Measurements from ENCODE around the gene LRRC75A.

LRRC75A gene

GRCh38 chr17:16442594-16443510 lies 49.1 kb downstream of the LRRC75A start:
- no peak; the same call in 1 of the 2 replicates for TF ChIP-seq SIN3A (IDR thresholded peaks at IDR 0.05; ENCODE audit: borderline replicate concordance, insufficient read depth, low read length)
- no peak for TF ChIP-seq FOXP2 (optimal IDR thresholded peaks at IDR 0.05; ENCODE audit: borderline replicate concordance, extremely low read depth, extremely low read length, insufficient read depth)
- TF ChIP-seq REST (IDR thresholded peaks at IDR 0.05; ENCODE audit: insufficient read depth in 1 of 2, low read depth in 2 of 2, low read length in 2 of 2): no peak
- TF ChIP-seq TAF1 (IDR thresholded peaks at IDR 0.05; ENCODE audit: borderline replicate concordance, insufficient read depth, low read length): peak; percentile 55; the same call in 1 of the 2 replicates
- TF ChIP-seq POLR2AphosphoS5 (IDR thresholded peaks at IDR 0.05; ENCODE audit: low read depth, low read length): peak; percentile 91

GRCh38 chr17:16442141-16442540 lies 49.9 kb downstream of the LRRC75A start:
- TF ChIP-seq TAF1 (IDR thresholded peaks at IDR 0.05; ENCODE audit: borderline replicate concordance, insufficient read depth, low read length) (no peak), REST (IDR thresholded peaks at IDR 0.05; ENCODE audit: insufficient read depth in 1 of 2, low read depth in 2 of 2, low read length in 2 of 2) (no peak), FOXP2 (optimal IDR thresholded peaks at IDR 0.05; ENCODE audit: borderline replicate concordance, extremely low read depth, extremely low read length, insufficient read depth) (no peak), SIN3A (IDR thresholded peaks at IDR 0.05; ENCODE audit: borderline replicate concordance, insufficient read depth, low read length) (no peak), POLR2AphosphoS5 (IDR thresholded peaks at IDR 0.05; ENCODE audit: low read depth, low read length) (peak; percentile 11; the same call in 1 of the 2 replicates)

GRCh38 chr17:16440901-16441629 lies 50.9 kb downstream of the LRRC75A start:
- TF ChIP-seq TAF1 (IDR thresholded peaks at IDR 0.05; ENCODE audit: borderline replicate concordance, insufficient read depth, low read length) (0 out of 2 replicates have a peak, but pooled peaks have one; percentile 20), SIN3A (IDR thresholded peaks at IDR 0.05; ENCODE audit: borderline replicate concordance, insufficient read depth, low read length) (no peak), FOXP2 (optimal IDR thresholded peaks at IDR 0.05; ENCODE audit: borderline replicate concordance, extremely low read depth, extremely low read length, insufficient read depth) (no peak), POLR2AphosphoS5 (IDR thresholded peaks at IDR 0.05; ENCODE audit: low read depth, low read length) (peak; percentile 96)

- no peak for TF ChIP-seq TAF1 (IDR thresholded peaks at IDR 0.05; ENCODE audit: borderline replicate concordance, insufficient read depth, low read length)
- peak; percentile 74; the same call in 1 of the 2 replicates for TF ChIP-seq SIN3A (IDR thresholded peaks at IDR 0.05; ENCODE audit: borderline replicate concordance, insufficient read depth, low read length)
- 0 out of 4 replicates have a peak, but pooled peaks of 1 of the 2 experiments have one; percentile 28 for TF ChIP-seq REST (IDR thresholded peaks at IDR 0.05; ENCODE audit: insufficient read depth in 1 of 2, low read depth in 2 of 2, low read length in 2 of 2)
- TF ChIP-seq FOXP2 (optimal IDR thresholded peaks at IDR 0.05; ENCODE audit: borderline replicate concordance, extremely low read depth, extremely low read length, insufficient read depth): no peak
- TF ChIP-seq POLR2AphosphoS5 (IDR thresholded peaks at IDR 0.05; ENCODE audit: low read depth, low read length): peak; percentile 69
Observed at GRCh38 chr17:16439811-16440351, 52.1 kb downstream of the LRRC75A start.

GRCh38 chr17:16439303-16439791 lies 52.6 kb downstream of the LRRC75A start:
- TF ChIP-seq REST (IDR thresholded peaks at IDR 0.05; ENCODE audit: insufficient read depth in 1 of 2, low read depth in 2 of 2, low read length in 2 of 2) (no peak), TAF1 (IDR thresholded peaks at IDR 0.05; ENCODE audit: borderline replicate concordance, insufficient read depth, low read length) (no peak), POLR2AphosphoS5 (IDR thresholded peaks at IDR 0.05; ENCODE audit: low read depth, low read length) (peak; percentile 27; the same call in 1 of the 2 replicates)
